ENCODE results near the gene WWOX.

DNA sequence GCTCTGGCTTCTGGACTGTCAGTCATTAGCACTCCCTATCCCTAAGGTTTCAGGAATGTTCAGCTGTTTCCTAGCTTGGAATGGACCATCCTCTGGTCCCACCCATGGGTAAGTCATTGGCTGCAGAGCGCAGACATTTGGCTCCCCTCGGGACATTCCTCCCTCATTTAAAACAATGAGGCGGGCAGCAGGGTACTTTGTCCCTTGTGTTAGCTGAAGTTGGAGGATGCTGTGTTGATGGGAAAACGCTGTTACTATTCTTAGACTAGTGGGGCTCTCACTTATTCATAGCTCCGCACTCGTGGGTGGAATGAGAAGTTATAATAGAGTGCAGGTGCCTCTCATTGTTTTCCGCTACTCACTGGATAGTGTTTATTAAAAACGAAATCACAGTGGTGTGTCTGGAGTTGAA, 673.8 kb downstream of the WWOX start:
- TF ChIP-seq CTCF (IDR thresholded peaks at IDR 0.05) (no peak), POLR2A (IDR thresholded peaks at IDR 0.05) (no peak)
